ENCODE results near the gene NEGR1.

GRCh38 chr1:71656902-71657301, 625.4 kb downstream of the NEGR1 start:
- TF ChIP-seq, protein P1, sequence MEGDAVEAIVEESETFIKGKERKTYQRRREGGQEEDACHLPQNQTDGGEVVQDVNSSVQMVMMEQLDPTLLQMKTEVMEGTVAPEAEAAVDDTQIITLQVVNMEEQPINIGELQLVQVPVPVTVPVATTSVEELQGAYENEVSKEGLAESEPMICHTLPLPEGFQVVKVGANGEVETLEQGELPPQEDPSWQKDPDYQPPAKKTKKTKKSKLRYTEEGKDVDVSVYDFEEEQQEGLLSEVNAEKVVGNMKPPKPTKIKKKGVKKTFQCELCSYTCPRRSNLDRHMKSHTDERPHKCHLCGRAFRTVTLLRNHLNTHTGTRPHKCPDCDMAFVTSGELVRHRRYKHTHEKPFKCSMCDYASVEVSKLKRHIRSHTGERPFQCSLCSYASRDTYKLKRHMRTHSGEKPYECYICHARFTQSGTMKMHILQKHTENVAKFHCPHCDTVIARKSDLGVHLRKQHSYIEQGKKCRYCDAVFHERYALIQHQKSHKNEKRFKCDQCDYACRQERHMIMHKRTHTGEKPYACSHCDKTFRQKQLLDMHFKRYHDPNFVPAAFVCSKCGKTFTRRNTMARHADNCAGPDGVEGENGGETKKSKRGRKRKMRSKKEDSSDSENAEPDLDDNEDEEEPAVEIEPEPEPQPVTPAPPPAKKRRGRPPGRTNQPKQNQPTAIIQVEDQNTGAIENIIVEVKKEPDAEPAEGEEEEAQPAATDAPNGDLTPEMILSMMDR (IDR thresholded peaks at IDR 0.05 in 8 of 11, conservative IDR thresholded peaks at IDR 0.05 in 3 of 11), result no peak
- no peak for TF ChIP-seq POLR2AphosphoS5 (IDR thresholded peaks at IDR 0.05)
- TF ChIP-seq POLR2A (IDR thresholded peaks at IDR 0.05), result no peak
